Nephron progenitor cell (in vitro differentiated cells): ENCODE measurements around the gene BLCAP.
"Not testable (repeated sequence)": the region's sequence is repeated elsewhere in the genome, so short reads cannot be mapped to it uniquely, and the experiment has no call there.

Experiments used
- DNase-seq: peaks from one replicate; pipeline ENCODE4 v3.0.0; 2021
- H3K27ac Mint-ChIP-seq: 2 replicates; pipeline ENCODE4 v1.8.0; 2021; ENCODE audit warnings: mild to moderate bottlenecking, moderate library complexity, mixed read lengths
- H3K27me3 Mint-ChIP-seq: 2 replicates; pipeline ENCODE4 v1.8.0; 2021; ENCODE audit warnings: mild to moderate bottlenecking, low read depth, mixed read lengths; ENCODE audit not compliant: poor library complexity
- H3K36me3 Mint-ChIP-seq: 2 replicates; pipeline ENCODE4 v1.8.0; 2021; ENCODE audit warnings: low read depth, mixed read lengths
- H3K4me1 Mint-ChIP-seq: 2 replicates; pipeline ENCODE4 v1.8.0; 2021; ENCODE audit warnings: mixed read lengths
- H3K4me3 Mint-ChIP-seq: 2 replicates; pipeline ENCODE4 v1.8.0; 2021; ENCODE audit warnings: mild to moderate bottlenecking, moderate library complexity, mixed read lengths
- H3K9me3 Mint-ChIP-seq: 2 replicates; pipeline ENCODE4 v1.8.0; 2021; ENCODE audit warnings: mild to moderate bottlenecking, moderate library complexity, mixed read lengths
- CTCF ChIP-seq: fragments of 200-600 bp; sonication (generic); IDR thresholded peaks from 2 replicates; pipeline ENCODE4 v1.5.0; 2021; ENCODE audit warnings: antibody characterized with exemption

BLCAP gene

GRCh38 chr20:37479266-37479665 lies 48.4 kb downstream of the BLCAP start:
- Mint-ChIP-seq H3K36me3 (peaks cover 9% of the 10 kb centered on the region), H3K4me1 (peaks cover 25% of the 10 kb centered on the region), H3K27ac (no peak overlapping the region), H3K4me3 (no peak overlapping the region), H3K9me3 (peaks cover 32% of the 10 kb centered on the region), H3K27me3 (peaks cover 36% of the 10 kb centered on the region)
- no peak for TF ChIP-seq CTCF
- DNase-seq, result no peak

GRCh38 chr20:37477041-37477440 lies 50.6 kb downstream of the BLCAP start:
- Mint-ChIP-seq H3K27me3 (peaks cover 39% of the 10 kb centered on the region), H3K4me3 (no peak overlapping the region), H3K27ac (no peak overlapping the region), H3K36me3 (peaks cover 6% of the 10 kb centered on the region), H3K9me3 (peaks cover 18% of the 10 kb centered on the region), H3K4me1 (peaks cover 38% of the 10 kb centered on the region)
- DNase-seq, result no peak
- no peak for TF ChIP-seq CTCF

GRCh38 chr20:37475252-37475651 lies 52.4 kb downstream of the BLCAP start:
- Mint-ChIP-seq H3K36me3 (no peaks in the 10 kb centered on the region), H3K9me3 (peaks cover 12% of the 10 kb centered on the region), H3K4me3 (no peak overlapping the region), H3K4me1 (peaks cover 34% of the 10 kb centered on the region), H3K27me3 (peaks cover 45% of the 10 kb centered on the region), H3K27ac (no peak overlapping the region)
- no peak for TF ChIP-seq CTCF
- no peak for DNase-seq

- Mint-ChIP-seq H3K4me1 (peaks cover 29% of the 10 kb centered on the region), H3K27ac (no peak overlapping the region), H3K36me3 (no peaks in the 10 kb centered on the region), H3K4me3 (no peak overlapping the region), H3K9me3 (peaks cover 12% of the 10 kb centered on the region), H3K27me3 (peaks cover 39% of the 10 kb centered on the region)
- TF ChIP-seq CTCF, result no peak
- no peak for DNase-seq
These were observed 53.3 kb downstream of the BLCAP start for GRCh38 chr20:37474386-37474785.

- peak overlapping the region; percentile 43 for H3K27ac Mint-ChIP-seq
- no peaks in the 10 kb centered on the region for H3K36me3 Mint-ChIP-seq
- no peak overlapping the region for H3K4me3 Mint-ChIP-seq
- DNase-seq, result no peak
- H3K27me3 Mint-ChIP-seq, result peaks cover 38% of the 10 kb centered on the region
- peaks cover 12% of the 10 kb centered on the region for H3K9me3 Mint-ChIP-seq
- TF ChIP-seq CTCF, result no peak
- H3K4me1 Mint-ChIP-seq, result peaks cover 29% of the 10 kb centered on the region
These were observed 54.3 kb downstream of the BLCAP start for GRCh38 chr20:37473249-37474000.

- Mint-ChIP-seq H3K27me3 (peaks cover 34% of the 10 kb centered on the region), H3K9me3 (peaks cover 12% of the 10 kb centered on the region)
- not testable (repeated sequence) for DNase-seq
These were observed 55.2 kb downstream of the BLCAP start for GRCh38 chr20:37472435-37472834.

More at GRCh38 chr20:37472435-37472834, 55.2 kb downstream of the BLCAP start:
- H3K4me3 Mint-ChIP-seq, H3K36me3 Mint-ChIP-seq, H3K27ac Mint-ChIP-seq: not testable (repeated sequence)
- peaks cover 29% of the 10 kb centered on the region for H3K4me1 Mint-ChIP-seq
